Tibial artery (tissue), 4 donors: ENCODE results near the gene MEIS2.

Source experiments
- DNase-seq, 2 donors: peaks; one replicate each; pipeline ENCODE4 v3.0.0-alpha.2; 2019
- H3K27ac ChIP-seq, 2 donors: fragments of 200-600 bp; sonication (generic) in 1 of 2; 1 replicate in 1 of 2; 2 replicates in 1 of 2; pipeline ENCODE4 v1.5.1; 2018 to 2019; ENCODE audit warnings: mild to moderate bottlenecking in 1 of 2
- H3K27me3 ChIP-seq, 2 donors: fragments of 200-600 bp; sonication (generic) in 1 of 2; one replicate each; pipeline versions ENCODE4 v1.5.1 to v1.6.0; 2016 to 2019
- H3K36me3 ChIP-seq, 3 donors: fragments of 200-600 bp; sonication (generic) in 2 of 3; one replicate each; pipeline ENCODE4 v1.5.1; 2016 to 2019; ENCODE audit warnings: mild to moderate bottlenecking in 2 of 3
- H3K4me1 ChIP-seq, 4 donors: fragments of 200-600 bp; sonication (generic) in 2 of 4; 1 replicate in 3 of 4; 2 replicates in 1 of 4; pipeline ENCODE4 v1.5.1; 2016 to 2019
- H3K4me3 ChIP-seq, 2 donors: fragments of 200-600 bp; sonication (generic) in 1 of 2; 1 replicate in 1 of 2; 2 replicates in 1 of 2; pipeline ENCODE4 v1.5.1; 2018 to 2019; ENCODE audit warnings: mild to moderate bottlenecking in 2 of 2
- H3K9me3 ChIP-seq, 3 donors: fragments of 200-600 bp; sonication (generic) in 1 of 3; one replicate each; pipeline ENCODE4 v1.5.1; 2016 to 2019
- intact Hi-C: fragments of 100-400 bp; cut with DNase I; formaldehyde crosslinking; loops from one replicate; pipeline ENCODE4 v1.15.0; 2023; ENCODE audit warnings: low total_unique reads
- TF ChIP-seq, protein P1 (sequence below), 2 experiments: fragments of 200-600 bp in 1 of 2; fragments of 450-650 bp in 1 of 2; IDR thresholded peaks; one replicate each; pipeline ENCODE4 v1.5.1; 2017 to 2019; ENCODE audit warnings: antibody characterized with exemption in 2 of 2, mild to moderate bottlenecking in 1 of 2, moderate library complexity in 1 of 2

MEIS2 gene

DNA sequence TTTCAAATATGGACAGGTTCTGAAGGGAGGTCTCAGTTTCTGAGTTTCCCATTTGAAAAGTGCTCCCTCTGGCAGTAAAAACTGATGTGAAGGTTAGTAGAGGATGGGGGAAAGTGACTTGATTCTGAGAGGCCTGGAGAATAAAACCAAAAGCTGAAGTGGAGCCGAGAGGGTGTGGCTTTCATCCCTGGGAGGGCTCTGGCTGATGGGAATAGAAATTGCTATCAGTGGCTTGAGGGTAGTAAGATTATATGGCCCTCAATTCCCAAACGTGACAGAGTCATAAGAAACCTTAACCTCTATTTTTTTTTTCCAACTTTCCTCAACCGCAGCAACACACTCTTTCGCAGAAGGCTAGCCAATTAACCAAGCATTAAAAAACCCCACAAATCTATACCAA is 185.9 kb downstream of the MEIS2 start:
- TF ChIP-seq, protein P1, sequence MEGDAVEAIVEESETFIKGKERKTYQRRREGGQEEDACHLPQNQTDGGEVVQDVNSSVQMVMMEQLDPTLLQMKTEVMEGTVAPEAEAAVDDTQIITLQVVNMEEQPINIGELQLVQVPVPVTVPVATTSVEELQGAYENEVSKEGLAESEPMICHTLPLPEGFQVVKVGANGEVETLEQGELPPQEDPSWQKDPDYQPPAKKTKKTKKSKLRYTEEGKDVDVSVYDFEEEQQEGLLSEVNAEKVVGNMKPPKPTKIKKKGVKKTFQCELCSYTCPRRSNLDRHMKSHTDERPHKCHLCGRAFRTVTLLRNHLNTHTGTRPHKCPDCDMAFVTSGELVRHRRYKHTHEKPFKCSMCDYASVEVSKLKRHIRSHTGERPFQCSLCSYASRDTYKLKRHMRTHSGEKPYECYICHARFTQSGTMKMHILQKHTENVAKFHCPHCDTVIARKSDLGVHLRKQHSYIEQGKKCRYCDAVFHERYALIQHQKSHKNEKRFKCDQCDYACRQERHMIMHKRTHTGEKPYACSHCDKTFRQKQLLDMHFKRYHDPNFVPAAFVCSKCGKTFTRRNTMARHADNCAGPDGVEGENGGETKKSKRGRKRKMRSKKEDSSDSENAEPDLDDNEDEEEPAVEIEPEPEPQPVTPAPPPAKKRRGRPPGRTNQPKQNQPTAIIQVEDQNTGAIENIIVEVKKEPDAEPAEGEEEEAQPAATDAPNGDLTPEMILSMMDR (IDR thresholded peaks at IDR 0.05) = no peak
- intact Hi-C loops = no loop called here
- H3K36me3 ChIP-seq = no peaks in the 10 kb centered on the region
- no peak for DNase-seq
- no peaks in the 10 kb centered on the region for H3K9me3 ChIP-seq
- H3K4me3 ChIP-seq = no peak overlapping the region
- no peaks in the 10 kb centered on the region for H3K27me3 ChIP-seq
- H3K4me1 ChIP-seq = peaks cover 0 to 14% (median 5%) of the 10 kb centered on the region in 4 donors
- H3K27ac ChIP-seq = no peak overlapping the region

DNA sequence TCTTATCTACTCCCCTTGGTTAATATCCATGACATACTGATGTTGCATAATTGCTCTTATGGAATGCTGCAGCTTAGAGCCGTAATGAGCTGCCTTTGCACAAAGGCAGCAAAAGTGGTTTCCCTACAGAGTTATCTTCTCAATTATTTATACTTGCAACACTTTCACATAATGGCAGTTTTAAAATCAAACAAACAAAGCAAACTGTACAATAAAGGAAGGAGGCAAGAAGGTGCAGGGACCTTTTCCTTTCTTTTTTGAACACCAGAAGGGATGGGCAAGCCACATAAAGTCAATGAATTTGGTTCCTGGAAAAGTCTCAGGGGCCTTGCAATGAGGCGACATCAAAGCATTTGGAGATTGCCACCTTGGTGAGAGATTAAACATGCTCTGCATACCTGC is 188.0 kb downstream of the MEIS2 start:
- H3K4me1 ChIP-seq = peaks cover 0 to 14% (median 5%) of the 10 kb centered on the region in 4 donors
- no peak for DNase-seq
- H3K27me3 ChIP-seq = no peaks in the 10 kb centered on the region
- H3K9me3 ChIP-seq = no peaks in the 10 kb centered on the region
- no peak overlapping the region for H3K27ac ChIP-seq
- no peak overlapping the region for H3K4me3 ChIP-seq
- no peaks in the 10 kb centered on the region for H3K36me3 ChIP-seq
- intact Hi-C loops = no loop called here
- TF ChIP-seq, protein P1 (IDR thresholded peaks at IDR 0.05) = no peak

DNA sequence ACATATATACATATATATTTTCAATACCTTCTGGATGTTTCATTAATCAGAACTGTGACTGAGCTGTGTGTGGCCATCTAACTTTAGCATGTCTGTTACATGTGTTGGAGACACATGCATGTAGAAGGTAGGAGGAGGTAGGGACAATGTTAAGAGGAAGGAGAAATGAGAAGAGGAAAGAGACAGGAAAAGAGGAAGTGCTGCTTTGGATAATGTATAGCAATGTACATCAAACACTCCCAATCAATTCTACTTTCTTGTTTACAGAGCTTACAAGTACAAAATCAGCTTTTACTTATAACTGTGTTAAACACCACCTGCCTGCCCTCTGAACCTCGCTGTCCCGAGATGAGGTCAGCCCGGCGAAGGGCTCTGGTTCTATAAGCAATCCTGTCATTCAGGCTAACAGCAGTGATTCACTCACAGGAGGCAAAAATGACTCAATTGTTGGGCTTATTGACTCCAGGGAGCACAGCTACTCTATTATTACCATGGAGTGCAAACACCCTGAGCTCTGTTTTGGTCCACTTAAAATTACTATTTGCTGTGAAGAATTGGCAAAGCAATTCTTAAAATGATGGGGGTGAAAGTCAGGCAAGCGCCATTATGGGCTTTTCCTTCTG is 188.9 kb downstream of the MEIS2 start:
- Histone ChIP-seq H3K27ac (no peak overlapping the region), H3K4me1 (peaks cover 0 to 14% (median 5%) of the 10 kb centered on the region in 4 donors), H3K27me3 (no peaks in the 10 kb centered on the region), H3K36me3 (no peaks in the 10 kb centered on the region), H3K9me3 (no peaks in the 10 kb centered on the region), H3K4me3 (no peak overlapping the region)
- TF ChIP-seq, protein P1 (IDR thresholded peaks at IDR 0.05) = no peak
- no peak for DNase-seq
- intact Hi-C loops = no loop called here

DNA sequence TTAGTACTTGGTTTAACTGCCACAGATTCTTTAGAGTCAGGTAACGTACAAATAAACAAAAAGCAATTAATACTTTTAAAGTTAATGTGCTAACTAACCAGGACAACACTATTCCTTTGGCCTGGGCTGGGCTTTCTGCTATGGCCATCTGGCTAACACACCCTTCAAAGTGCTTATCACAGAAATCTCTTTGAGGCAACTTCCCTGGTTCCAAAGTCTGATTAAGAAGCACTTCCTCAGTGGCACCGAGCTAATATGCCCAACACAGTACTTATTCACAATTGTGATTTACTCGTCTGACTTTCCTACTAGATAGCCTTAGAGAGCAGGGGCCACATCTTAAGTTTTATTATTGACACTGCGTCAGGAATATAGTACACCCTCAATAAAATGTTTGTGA is 191.4 kb downstream of the MEIS2 start:
- no peaks in the 10 kb centered on the region for H3K36me3 ChIP-seq
- no peak overlapping the region for H3K27ac ChIP-seq
- DNase-seq = no peak
- H3K4me1 ChIP-seq = no peaks in the 10 kb centered on the region
- H3K27me3 ChIP-seq = no peaks in the 10 kb centered on the region
- intact Hi-C loops = no loop called here
- no peak overlapping the region for H3K4me3 ChIP-seq
- no peaks in the 10 kb centered on the region for H3K9me3 ChIP-seq
- TF ChIP-seq, protein P1 (IDR thresholded peaks at IDR 0.05) = no peak

DNA sequence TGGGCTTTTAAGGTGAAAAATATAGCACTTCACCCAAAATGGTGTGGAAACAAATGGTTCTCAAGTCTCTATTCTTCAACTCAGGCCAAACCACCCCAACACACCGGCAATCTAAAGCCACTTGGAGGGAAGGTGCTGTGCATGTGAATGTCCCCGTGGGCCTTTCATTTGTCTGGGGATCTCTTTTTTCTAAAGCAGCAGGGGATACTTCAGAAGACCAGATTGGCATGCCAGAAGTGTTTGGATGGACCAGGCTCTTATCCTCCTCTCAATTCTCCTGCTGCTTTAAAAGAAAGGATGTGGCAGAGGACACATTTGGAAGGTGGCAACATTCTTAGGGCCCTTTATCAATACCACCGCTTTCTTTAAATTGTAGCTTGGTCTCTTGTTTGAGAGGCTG is 193.1 kb downstream of the MEIS2 start:
- no peak for DNase-seq
- H3K4me1 ChIP-seq = no peaks in the 10 kb centered on the region
- TF ChIP-seq, protein P1 (IDR thresholded peaks at IDR 0.05) = no peak
- H3K27me3 ChIP-seq = no peaks in the 10 kb centered on the region
- H3K9me3 ChIP-seq = no peaks in the 10 kb centered on the region
- intact Hi-C loops = no loop called here
- no peak overlapping the region for H3K27ac ChIP-seq
- no peaks in the 10 kb centered on the region for H3K36me3 ChIP-seq
- no peak overlapping the region for H3K4me3 ChIP-seq

DNA sequence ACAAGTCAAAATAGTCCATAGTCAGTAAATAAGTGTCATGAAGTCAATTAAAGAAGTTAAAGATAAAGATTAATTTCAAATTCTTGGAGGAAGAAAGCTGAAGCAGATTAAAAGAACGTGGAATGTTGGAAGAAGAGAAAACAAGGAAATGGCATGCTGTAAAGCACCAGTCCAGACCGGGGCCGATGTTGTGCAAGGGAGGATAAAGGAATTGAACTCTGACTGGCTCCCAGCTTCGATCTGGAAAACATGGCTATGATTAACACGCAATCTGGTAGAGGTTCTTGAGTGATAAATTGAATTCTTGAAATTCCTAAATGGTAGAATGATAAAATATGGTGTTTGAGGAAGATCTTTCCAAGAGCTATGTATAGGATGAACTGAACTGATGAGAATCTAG is 194.4 kb downstream of the MEIS2 start:
- intact Hi-C loops = no loop called here
- no peaks in the 10 kb centered on the region for H3K36me3 ChIP-seq
- H3K9me3 ChIP-seq = no peaks in the 10 kb centered on the region
- H3K27me3 ChIP-seq = no peaks in the 10 kb centered on the region
- no peak overlapping the region for H3K27ac ChIP-seq
- DNase-seq = no peak
- H3K4me3 ChIP-seq = no peak overlapping the region
- H3K4me1 ChIP-seq = no peaks in the 10 kb centered on the region
- TF ChIP-seq, protein P1 (IDR thresholded peaks at IDR 0.05) = no peak
